Measurements from ENCODE around the gene TMC1.

TMC1 gene

DNA sequence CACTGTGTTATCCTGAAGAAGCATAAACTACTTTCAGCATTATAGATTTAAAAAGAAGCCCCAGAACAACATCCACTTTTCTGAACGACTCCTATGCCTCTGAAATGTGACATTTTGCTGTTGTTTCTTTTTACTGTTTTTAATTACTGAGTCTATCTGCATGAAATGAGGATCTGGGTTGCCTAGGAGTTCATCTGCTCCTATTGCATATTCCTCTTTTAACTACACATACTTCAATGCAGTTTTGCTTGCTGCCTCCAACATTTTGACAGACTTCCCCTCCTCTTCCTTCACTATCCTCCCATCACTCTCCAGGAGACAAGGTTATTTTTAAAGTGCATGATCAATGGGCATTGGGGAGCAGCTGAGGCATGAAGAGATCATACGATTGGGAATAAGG lies 164.5 kb downstream of the TMC1 start:
- DNase-seq, result no peak

DNA sequence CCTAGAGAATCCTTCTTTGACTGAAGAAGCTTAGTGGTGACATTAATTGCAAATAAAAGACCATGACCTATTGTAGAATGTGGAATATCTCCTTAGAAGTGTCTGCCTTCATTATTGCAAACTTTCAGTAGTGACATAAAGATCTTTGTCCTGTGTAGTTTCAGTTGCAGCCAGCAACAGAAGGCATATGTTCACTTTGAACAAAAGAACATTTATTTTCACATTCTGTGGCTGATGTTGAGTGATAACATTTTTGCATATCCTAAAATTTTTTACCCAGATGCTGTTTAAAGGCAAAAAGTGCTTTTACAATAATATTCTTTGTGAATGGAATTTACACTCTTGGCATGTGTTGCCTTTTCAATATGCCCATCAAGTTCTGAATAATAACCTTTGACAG lies 165.9 kb downstream of the TMC1 start:
- no peak for DNase-seq

DNA sequence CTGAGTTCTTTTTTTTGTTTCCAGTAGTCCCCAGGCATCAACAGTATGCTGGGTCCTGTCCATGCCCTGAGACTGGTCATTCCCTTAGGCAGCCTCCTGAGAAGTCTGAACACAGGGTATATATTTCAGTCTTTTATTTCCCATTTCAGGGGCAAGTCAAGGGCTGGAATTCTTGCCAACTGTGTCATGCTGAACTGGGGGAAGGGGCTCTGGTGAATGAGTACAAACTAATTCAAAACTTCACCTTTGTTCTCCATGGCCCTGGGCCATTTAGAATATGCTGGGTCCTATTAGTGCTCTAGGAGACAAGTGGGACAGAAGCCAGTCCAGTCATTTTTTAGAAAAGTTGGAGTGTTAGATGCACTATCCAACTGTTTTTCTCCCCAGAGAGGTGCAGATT lies 170.3 kb downstream of the TMC1 start:
- DNase-seq, result no peak

DNA sequence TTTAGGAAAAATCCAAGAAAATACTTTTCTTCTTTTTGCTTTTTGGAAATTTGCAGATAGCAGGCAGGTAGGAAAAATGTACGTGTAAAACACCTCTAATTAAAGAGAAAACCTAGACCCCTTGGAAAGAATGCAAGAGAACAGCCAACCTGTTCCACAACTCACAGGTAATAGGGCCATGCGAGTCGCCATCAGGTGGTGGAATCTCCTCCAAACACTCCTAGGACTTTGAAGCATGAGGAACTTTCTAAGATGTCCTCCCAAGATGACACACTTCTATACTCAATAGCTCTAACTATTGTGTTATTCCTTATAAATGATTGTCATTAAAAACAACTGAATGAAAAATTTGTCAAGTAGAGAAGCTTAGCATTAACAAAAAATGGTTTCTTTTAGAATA lies 174.0 kb downstream of the TMC1 start:
- DNase-seq, result no peak

DNA sequence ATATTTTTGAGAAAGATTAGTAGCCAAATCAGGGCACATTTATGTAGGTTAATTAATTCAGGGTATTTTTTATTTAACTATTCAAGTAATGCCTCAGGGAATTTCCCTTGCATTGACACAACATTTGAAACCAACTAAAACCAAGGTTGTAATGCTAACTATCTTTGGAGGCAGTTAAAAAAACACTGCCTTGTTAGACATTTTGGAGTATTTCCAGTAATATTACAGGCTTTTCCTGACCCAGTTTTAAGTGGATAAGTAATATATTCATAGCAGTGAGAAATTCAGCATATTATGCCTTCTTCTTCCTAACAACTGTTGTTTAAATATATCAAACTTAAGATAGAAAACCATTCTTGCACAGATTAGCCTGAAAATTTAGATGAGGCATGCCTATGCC lies 175.1 kb downstream of the TMC1 start:
- no peak for DNase-seq

DNA sequence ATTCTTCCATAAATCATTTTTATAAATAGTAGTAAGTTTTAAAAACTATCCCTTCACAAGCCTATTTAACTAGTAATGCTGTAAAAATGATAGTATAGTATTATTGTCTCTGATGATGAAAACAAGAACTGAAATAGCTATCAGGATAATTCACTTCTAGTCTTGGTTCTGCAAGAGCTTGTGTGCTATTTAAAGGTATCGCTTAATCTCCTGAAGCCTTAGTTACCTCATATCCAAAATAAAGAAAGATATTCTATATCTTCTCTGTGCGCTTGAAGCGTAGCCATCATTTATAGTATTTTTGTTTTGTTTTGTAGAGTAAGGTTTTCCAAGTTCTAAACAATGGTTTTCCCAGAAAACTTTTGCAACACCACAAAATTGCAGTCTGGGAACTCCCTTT lies 180.1 kb downstream of the TMC1 start:
- no peak for DNase-seq

DNA sequence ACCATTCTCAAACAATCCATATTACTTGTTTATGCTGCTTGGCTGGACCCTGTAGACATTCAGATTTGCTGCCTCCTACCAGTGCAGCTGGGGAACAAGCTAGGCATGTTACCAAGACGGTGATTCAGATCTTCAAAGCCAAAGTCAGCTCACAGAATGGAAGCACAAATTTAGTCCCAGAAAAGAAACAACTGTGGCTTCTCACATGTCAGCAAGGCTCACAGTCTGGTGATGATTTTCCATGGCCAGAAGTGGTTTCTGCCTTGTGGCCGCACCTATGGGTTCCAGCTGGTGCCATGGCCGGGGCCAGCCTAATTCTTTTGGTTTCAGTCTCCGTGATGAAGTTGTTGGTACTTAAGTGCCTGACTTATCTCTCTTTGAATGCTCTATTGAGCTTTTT lies 182.2 kb downstream of the TMC1 start:
- no peak for DNase-seq

DNA sequence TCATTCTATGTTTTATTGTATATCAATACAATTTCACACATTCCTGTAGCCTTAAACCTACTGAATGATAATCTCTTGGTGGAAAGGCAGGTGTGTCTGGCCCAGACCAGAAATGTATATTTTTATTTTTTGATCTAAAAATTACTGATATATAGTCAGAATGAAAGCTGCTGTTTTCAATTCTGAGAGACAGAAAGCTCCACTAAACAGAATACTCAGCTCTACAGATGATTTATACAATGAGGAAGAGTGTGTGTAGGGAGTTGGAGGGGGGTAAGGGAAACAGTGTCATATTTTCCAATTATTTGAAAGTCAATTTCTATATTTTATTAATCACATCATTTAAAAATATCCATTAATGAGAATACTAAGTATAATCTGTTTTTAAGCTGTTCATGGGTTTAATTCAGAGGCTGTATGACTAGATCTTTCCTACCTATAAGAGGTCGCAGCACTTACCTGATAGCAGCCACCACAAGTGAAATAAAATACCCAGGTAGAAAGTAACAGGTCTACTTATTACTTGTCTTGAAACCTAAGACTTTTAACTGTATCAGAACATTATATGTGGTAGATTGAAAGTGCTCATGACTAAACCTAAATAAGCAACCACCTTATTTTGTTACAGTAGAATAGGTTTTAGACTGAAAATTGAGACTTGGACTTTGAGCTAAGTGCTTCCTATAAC lies 183.4 kb downstream of the TMC1 start:
- DNase-seq, result no peak

DNA sequence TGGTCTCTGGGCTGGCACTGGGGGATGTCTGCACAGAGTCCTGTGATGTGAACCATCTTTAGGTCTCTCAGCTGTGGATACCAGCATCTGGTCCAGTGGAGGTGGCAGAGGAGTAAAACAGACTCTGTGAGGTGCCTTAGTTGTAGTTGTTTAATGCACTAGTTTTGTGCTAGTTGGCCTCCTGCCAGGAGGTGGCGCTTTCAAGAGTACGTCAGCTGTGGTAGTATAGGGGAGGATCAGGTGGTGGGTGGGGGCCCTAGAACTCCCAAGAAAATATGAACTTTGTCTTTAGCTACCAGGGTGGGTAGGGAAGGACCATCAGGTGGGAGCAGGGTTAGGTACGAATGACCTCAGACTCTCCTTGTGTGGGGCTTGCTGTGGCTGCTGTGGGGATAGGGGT lies 197.1 kb downstream of the TMC1 start:
- no peak for DNase-seq

DNA sequence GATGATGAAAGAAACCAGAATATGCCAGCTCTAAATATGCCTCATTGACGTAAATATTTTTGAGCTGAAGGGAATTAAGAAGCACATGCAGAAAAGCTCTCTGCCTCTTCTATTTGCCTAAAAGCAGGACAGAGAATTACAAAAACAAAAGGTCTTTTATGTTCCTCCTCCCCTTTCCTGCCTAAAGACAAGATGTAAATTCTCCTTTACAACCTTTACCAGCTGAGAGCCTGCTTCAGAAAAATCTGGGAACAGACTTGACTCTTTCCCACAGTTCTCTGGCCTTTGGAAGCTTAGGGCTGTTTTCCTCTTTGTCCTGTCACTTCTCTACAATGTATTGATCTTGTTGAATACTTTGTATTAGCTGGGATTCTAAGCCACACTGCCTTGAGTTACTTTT lies 199.7 kb downstream of the TMC1 start:
- no peak for DNase-seq

DNA sequence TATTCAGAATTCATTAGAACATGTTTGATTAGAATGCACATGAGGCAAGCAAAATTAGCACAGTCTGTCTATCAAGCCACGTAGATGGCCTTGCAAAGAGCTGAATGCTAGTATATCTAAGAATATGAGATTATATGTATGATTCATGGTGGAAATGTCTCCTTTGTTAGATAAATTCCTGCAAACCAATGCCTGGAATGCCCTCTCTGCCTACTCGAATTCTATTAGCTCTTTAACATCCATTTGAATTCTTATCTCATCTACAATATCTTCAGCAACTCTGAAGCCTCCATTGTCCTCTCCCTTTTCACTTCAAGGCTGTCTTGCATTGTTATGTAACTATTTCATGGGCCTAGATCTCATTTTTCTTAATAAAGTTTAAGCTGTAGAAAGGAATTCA lies 205.5 kb downstream of the TMC1 start:
- DNase-seq, result no peak

DNA sequence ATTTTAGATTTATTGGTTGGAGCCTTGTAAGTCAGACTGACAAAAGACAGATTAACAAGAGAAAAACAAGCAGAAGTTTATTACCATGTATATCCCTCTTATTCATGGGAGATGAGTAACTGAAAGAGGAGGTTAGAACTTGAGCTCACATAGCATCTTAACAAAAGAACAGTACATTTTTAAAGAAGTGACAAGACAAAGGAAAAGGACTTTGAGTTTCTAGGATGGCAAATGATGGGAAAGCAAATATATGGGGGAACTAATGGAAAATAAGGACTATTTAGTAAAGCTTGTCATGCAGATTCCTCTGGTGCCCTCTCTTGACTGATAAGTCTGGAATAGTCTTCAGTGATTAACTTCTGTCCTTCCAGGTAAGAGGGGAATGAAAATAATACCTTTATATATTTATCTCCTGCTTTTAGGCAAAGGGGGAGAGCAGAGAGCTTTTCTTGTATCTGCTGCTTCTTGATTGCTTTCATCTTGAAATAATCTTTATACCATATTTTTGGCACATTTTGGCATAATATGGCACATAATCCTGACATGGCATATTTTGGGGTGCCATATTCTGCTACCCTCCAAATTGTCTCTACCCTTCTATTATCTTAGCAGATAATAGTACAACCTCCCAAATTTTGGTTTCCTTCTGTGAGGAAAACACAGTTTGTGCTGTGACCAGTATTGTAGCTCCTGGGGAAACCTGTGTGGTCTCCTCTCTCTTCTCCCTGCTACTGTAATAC lies 206.8 kb downstream of the TMC1 start:
- no peak for DNase-seq

DNA sequence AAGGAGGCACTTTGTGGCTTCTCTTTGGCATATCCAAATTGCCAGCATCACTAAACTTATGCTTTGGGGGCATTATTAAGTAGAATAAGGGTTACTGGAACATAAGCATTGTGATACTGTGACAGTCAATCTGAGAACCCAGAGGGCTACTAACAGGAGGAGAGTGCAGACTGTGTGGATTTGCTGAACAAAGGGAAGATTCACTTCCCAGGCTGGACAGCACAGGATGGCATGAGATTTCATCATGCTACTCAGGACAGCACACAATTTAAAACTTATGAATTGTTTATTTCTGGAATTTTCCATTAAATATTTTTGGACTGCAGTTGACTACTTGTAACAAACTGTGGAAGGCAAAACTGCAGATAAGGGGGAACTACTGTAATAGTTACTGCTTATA lies 212.5 kb downstream of the TMC1 start:
- DNase-seq, result no peak

DNA sequence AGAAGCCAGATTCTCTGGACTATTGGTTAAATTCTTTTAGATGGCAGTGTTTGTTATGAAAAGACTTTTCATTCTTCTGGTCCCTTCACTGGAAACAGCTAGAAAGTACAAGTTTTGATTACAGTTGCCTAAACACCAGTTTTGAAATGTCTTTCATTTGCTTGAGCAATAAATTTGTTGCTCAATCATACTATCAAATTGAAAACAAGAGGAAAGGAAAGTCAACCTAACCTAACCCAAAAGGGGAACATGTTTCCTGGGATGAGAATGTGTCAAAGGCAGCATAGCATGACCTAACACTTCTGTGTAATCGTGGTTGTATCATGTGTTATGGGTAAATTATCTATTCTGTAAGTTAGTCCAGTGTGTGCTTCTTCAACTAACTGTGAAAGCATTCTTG lies 213.2 kb downstream of the TMC1 start:
- DNase-seq, result no peak

DNA sequence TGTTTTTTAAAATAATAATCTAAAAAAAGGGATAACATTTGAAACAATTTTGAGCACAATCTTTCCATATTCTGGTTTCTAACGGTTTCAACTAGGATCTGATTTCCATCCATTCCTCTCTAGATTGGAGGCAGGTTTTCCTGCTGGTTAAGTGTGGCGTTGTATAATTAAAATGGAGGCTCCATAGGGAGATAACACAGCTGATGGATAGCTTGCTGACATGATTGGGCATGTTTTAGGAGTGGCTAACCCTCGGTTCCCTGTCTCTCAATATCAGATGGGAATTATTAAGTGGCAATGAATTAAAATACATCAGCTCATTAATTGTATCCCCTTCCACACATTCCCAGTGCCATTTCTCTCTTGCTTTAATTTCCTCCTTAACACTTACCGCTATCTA lies 222.4 kb downstream of the TMC1 start:
- DNase-seq, result no peak

DNA sequence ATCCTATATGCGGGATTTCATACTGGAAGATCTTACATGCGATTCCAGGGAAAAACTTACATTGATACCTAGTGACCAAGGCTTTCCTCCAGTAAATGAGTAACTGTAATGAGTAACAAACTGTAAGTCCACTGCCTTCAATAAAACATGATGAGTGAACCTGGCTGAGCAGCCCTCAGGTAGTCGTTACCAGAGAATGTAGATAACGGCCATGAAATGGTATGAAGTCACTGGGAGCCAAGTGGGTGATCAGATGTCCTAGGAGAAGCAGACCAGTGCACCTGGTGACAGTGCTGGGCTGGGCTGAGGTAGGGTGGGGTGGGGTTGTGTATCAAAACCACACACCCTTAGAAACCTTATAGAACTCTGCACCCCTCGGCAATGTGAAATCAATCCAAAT lies 227.9 kb downstream of the TMC1 start:
- DNase-seq, result no peak

DNA sequence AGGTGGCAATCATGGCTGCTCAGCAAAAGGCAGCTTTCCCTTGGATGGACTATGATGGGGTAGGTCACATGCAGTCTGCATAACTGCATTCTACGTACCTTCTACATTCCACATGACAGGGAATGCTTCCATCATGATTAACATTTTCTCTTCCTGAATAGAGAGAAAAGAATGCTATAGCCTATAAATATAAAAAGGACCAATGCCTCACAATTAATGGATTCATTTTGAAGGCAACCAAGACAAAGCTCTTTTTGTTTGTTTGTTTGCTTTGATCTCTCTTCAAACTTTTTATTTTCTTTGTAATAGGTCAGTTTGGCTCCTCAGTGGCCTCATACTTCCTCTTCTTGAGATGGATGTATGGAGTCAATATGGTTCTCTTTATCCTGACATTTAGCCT lies 230.1 kb downstream of the TMC1 start:
- no peak for DNase-seq

DNA sequence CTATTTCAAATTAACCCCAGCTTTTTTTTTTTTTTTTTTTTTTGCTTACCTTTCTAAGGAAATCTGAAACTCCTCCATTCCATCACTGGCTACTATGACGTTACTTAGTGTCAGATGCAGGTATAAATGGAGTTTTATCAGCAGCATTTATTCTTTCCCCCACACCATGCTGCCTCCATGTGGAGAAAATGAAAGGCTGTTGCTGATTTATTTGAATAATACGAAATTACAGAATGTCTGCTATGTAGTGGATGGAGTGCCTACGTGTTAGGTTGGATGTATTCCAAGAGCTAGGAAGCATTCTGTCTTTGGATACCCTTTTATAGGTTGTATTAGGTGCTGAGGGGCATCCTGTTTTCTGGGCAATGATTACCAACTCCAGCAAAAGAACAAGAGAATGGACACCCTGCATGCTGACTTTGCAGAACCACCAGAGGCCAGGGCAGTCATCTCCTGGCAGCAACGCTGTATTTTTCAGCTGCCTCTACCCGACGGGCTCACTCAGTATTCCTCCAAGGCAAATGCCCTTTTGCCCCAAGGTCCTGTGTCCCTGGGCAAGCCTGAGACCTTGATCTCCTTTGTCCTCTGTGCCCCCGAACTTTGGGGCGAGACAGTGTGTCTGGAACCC lies 232.0 kb downstream of the TMC1 start:
- DNase-seq, result no peak

DNA sequence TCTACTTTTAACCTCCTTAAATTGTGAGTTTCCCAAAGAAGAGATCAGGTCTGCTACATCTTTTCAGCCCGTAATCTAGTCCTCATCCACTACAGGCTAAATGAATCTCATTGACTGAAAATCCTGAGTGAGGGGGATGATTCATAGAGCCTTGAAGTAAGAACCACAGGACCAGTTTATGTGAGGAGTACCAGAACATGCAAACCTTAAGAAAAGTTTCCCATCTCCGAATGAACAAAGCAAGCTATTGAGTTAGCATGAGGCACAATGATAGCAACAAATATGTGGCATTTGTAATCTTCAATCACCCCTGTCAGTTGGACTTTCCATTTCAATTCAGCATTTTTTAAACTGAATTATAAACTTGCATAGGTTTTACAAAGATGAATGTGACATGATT lies 234.4 kb downstream of the TMC1 start:
- DNase-seq, result no peak

DNA sequence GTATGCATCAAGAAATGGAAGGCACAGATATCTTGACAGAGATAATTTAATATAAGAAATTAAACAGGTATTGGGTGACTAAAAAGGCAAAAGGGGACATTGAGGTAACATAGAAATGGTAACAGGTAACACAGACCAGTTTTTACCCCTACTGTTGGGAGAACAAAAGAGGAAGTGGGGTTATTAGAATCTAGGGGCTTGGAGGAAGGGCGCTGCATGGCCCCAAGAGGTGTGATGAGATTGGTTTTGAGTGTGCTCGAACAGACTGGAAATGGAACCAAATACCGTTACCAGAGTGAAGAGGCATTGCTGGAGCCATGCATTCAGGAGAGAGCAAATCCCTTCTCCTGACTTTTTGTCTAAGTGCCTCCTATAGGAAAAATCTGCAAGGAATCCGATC lies 237.5 kb downstream of the TMC1 start:
- no peak for DNase-seq

DNA sequence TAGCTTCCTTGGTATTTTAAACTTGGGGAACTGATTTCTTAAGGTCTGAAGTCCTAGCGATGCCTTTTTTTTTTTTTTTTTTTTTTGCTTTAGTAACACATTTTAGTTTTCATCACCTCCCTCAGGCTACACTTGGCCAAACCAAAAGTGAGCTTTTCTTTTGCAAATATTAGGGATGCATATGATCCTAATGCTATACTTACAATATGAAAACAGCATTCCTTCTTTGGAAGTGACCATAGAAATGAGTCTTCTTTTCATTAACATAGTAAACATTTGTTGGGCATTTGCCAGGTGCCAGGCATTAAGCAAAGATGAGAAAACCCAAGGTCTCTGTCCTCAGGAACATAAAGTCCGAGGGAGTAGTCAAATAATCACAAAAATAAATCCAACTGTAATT lies 241.6 kb downstream of the TMC1 start:
- no peak for DNase-seq

DNA sequence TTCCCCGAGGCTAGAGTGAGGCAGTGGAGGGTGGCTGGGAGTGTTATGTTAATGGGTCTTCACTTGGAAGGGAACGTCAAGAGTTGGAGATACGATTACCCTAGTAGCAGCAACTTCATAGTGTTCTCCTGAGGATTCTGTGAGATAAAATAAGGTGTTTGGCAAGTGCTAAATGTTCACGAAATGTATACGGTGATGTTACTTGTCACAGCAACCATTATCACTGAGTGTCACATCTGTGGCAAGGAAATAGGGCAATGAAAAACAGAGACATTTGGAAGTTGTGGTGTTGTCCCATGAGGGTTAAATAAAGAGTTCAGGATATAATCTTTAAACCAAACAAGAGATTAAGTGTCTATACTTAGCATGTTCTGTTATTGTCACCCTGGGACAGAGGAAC lies 248.1 kb downstream of the TMC1 start:
- DNase-seq, result no peak

DNA sequence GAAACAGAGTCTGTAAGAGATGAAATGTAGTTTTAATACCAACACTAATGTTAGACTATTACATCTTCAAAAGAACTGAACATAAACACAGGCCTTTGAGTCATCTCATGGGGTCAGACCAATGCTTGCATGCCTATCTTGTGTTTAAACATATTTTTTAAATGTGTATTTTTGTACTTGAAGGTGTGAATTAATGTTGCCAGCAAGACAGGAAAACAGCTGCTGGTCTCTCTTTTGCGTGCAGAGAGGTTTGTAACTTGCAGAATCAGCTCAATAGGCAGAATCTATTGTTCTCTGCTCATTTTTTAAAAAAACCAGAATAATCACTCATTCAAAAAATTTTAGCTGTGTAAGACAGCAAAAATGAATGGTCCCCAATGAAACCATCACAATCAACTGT lies 251.3 kb downstream of the TMC1 start:
- DNase-seq, result no peak

DNA sequence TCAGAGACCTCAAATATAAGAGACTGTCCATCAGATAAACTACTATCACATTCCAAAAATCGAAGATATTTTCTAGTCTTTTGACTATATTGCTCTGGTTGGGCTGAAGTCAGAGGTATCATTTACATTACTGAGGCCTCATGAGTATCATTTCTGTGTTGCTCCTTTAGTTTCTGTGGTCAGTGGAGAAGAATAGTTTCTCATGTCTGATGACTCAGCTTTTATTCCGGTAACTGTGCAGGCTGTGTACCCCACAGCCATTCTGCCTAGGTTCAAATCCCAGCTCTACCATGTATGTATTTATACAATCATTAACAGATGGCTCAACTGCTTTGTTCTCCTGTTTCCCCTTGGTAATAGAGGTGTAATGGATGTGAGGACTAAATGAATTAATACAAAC lies 252.2 kb downstream of the TMC1 start:
- no peak for DNase-seq

DNA sequence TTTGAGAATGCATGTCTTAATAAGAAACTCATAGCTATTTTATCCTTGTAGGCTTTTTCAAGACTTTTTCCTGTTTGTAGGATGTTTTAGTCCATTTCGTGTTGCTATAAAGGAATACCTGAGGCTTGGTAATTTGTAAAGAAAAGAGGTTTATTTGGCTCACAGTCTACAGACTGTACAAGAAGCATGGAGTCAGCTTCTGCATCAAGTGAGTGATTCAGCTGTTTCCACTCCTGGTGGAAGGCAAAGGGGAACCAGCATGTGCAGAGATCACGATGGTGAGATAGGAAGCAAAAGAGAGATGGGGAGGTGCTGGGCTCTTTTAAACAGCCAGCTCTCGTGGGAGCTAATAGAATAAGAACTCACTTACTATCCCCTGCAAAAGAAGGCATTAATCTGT lies 254.2 kb downstream of the TMC1 start:
- no peak for DNase-seq
